Renal cortex interstitium (tissue), 11 donors: ENCODE measurements around the gene BMPR2. TPM values are rescaled to one million over a fixed set of nuclear protein-coding genes. Genes with fewer than 3 reads are reported as not detected.
"Not testable (repeated sequence)": the region's sequence is repeated elsewhere in the genome, so short reads cannot be mapped to it uniquely, and the experiment has no call there.

Experiments used
- DNase-seq, 11 donors: peaks; one replicate each; pipeline ENCODE4 v3.0.0-alpha.2; 2013; ENCODE audit warnings: low read depth in 9 of 11, low spot score in 4 of 11; ENCODE audit errors: extremely low read depth in 1 of 11
- polyA plus RNA-seq, 3 donors: library from polyadenylated mRNA; unstranded; fragments of 120-200 nt; gene quantifications; one replicate each; pipeline ENCODE4 v1.2.1, GENCODE V29; 2013; ENCODE audit not compliant: insufficient read length in 3 of 3

Gene BMPR2
- polyA plus RNA-seq, 3 donors: 49.9 to 69.4 (median 64.5) TPM

DNA sequence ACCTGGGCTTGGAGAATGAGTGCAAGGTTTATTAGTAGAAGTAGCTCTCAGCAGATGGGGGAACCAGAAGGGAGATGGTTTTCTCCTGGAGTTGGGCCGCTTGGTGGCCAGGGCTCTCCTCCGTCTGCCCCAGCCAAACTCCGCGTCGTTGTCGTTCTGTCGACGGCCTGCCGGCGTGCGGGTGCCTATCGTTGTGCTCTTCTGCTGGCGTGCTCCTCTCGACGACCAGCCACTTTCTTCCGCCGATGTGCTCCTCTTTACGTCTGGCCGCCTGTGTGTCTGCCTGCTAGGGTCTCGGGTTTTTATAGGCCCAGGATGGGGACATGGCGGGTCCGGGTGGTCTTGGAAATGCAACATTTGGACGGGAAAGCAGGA is 119.1 kb downstream of the BMPR2 start:
- DNase-seq: no peak

DNA sequence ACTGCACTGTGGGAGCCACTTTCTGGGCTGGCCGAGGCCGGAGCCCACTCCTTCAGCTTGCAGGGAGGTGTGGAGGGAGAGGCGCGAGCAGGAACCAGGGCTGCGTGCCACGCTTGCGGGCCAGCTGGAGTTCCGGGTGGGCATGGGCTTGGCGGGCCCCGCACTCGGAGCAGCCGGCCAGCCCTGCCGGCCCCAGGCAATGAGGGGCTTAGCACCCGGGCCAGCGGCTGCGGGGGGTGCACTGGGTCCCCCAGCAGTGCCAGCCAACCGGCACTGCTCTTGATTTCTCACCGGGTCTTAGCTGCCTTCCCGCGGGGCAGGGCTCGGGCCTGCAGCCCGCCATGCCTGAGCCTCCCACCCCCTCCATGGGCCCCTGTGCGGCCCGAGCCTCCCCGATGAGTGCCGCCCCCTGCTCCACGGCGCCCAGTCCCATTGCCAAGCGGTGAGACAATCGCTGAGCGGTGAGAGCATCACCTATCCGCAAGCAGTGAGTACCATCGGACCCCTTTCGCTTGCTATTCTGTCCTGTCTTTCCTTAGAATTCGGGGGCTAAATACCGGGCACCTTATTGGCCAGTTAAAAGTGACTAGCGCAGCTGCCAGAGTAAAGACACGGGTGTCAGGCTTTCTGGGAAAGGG is 120.8 kb downstream of the BMPR2 start:
- DNase-seq: not testable (repeated sequence)

DNA sequence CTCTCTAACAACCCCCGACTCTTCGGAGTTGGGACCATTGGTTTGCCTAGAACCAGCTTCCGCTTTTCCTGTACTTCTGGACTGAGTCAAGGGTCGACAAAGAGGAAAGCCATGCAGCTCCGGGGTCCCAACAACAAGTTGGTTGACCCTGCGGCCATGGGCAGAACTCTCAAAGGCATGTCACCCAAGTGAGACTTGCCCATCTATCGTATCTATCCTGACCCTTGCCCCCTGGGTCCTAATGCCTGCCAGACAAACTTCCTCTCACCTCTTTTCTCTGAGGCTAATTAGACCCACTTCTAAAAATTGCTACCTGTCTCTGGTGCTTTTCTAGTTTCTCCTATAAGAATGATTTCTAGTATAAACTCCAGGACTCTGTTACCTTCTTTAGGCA is 121.3 kb downstream of the BMPR2 start:
- not testable (repeated sequence) for DNase-seq

DNA sequence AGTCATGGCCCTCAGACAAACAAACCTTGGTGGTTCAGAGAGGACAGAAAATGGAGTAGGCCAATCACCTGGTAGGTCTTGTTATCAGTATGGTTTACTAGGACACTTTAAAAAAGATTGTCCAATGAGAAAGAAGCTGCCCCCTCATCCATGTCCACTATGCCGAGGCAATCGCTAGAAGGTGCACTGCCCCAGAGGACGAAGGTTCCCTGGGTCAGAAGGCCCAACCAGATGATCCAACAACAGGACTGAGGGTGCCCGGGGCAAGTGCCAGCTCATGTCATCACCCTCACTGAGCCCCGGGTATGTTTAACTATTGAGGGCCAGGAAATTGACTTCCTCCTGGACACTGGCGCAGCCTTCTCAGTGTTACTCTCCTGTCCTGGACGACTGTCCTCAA is 123.7 kb downstream of the BMPR2 start:
- DNase-seq: not testable (repeated sequence)

DNA sequence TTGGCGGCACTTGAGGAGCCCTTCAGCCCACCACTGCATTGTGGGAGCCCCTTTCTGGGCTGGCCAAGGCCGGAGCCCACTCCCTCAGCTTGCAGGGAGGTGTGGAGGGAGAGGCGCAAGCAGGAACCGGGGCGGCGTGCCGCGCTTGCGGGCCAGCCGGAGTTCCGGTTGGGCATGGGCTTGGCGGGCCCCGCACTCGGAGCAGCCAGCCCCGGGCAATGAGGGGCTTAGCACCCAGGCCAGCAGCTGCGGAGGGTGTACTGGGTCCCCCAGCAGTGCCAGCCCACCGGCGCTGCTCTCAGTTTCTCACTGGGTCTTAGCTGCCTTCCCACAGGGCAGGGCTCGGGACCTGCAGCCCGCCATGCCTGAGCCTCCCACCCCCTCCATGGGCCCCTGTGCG is 127.1 kb downstream of the BMPR2 start:
- DNase-seq: not testable (repeated sequence)

DNA sequence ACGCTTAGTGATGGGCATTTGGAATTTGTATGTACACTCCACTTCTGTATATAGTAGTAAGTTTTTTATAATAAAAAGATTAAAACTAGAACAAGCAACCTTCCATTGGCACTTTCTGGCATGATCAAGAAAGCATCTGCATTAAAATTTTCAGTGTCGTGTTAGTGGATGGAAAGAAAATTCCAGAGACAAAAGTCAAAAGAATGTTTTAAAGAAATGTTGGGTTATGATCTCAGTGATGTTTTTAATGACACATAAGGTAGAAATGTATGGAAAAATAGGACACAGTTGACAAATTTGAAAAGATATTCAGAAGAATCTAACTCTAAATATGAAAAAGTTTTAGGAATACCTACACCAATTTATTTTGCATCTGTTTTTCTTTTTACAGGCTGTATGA is 132.6 kb downstream of the BMPR2 start:
- DNase-seq: no peak

DNA sequence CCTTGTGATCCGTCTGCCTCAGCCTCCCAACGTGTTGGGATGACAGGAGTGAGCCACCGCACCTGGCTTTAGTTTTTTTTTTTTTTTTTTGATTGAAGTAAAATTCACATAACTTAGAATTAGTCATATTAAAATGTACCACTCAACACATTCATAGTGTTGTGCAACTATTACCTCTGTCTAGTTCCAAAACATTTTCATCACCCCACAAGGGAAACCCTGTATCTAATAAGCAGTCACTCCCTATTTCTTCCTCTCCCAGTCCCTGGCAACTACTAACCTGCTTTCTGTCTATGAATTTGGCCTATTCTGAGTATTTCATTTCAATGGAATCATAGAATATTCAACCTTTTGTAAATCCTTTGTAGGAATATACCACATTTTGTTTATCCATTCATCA is 134.8 kb downstream of the BMPR2 start:
- DNase-seq: no peak

DNA sequence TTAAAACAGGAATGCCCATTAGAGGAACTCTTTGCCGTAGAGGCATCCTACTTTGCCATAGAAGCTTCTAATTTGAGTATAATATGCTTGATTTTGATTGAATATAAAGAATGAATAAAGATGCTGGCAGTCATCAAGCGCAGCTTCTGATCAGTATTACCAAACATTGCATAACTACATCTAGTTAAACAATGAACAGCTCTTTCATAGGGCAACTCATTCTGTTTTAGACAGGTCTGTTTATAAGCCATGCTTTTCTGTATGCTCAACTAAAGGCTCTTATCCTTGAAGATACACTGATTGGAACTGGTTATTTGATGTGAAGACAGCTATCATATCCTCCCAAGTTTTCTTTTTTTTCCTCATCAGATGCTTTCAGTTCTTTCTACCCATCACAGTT is 136.0 kb downstream of the BMPR2 start:
- no peak for DNase-seq

DNA sequence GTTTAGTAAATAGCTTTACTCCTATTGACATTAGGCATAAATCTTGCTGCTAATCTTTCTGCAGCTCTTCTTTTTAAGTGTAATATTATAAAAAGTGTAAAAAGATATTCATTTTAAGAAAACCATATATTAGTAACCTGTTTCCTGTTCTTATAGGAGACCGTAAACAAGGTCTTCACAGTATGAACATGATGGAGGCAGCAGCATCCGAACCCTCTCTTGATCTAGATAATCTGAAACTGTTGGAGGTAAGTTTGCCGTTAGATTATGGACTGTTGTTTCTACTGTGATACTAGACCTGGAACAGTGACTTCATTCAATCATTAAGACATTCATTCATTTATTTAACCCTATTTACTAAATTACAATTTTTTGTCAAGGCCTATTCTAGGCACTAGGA is 138.6 kb downstream of the BMPR2 start:
- DNase-seq: no peak

DNA sequence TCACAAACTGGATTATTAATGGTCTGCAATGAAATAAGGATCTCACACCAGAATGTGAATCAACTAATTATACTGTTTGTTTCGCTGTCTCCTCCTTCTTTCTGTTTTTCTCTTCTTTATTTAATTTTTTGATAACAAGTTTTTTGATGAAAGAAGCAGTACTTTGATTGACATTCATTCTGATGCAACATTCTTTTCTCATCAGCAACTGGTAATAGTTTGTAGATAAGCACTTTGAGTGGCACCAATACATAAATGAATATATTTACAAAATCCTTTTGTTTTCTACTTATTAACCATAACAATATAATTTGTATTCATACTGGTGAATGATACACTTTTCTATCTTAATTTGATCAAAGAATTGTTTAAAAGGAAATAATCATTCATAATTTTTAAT is 143.3 kb downstream of the BMPR2 start:
- no peak for DNase-seq

DNA sequence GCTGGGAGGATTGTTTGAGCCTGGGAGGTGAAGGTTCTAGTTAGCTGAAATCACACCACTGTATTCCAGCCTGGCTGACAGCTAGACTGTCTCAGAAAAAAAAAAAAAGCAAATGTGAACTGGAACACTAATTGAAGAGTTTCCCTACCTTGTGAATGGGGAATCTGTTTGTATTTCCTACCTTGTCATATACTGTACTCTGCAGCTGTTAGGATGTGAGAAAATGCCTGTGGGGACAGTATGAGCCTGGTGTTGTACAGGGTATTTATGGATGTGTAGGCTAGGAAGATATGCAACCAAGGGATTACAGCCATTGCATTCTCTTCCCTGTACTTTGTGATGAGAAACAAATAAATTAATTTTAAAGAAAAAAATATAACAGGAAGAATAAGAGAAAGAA is 145.3 kb downstream of the BMPR2 start:
- no peak for DNase-seq

DNA sequence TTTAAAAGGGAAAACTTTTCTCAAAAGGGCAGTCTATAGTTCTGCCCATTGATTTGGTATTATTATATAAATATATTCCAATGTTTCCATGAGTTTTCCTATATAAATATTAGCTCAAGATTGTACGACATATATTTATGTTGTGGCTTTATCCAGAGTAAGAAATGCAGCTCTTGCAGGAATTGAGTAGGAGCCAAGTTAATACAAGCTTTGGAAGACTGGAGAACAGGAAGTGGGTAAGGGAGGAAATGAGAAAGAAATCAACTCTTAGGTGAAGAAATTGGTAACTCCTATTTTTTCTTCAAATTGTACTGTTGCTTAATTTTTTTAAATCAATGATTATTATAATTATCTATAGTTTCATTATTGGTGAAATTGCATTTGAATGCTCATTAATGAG is 153.3 kb downstream of the BMPR2 start:
- no peak for DNase-seq

DNA sequence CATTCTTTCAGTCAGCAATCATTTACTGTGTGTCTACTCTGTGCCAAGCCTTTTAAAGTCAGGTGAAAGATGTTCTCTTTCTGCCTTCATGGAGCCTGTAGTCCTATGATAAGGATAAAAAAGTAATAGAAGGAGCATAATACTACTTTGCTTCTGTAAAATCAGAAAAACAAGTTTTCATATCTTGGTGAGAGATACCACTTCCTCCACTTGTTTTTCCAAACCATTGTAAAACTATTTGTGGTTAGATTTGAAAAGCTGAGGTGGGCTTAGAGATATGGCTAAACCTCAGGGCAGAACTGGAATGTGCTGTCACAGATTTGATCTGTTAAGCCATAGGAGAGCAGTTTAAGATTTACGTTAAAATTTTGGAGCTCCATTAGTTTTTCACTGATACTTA is 153.9 kb downstream of the BMPR2 start:
- DNase-seq: no peak

DNA sequence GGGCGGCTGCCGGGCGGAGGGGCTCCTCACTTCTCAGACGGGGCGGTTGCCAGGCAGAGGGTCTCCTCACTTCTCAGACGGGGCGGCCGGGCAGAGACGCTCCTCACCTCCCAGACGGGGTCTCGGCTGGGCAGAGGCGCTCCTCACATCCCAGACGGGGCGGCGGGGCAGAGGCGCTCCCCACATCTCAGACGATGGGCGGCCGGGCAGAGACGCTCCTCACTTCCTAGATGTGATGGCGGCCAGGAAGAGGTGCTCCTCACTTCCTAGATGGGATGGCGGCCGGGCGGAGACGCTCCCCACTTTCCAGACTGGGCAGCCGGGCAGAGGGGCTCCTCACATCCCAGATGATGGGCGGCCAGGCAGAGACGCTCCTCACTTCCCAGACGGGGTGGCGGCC is 159.2 kb downstream of the BMPR2 start:
- not testable (repeated sequence) for DNase-seq

DNA sequence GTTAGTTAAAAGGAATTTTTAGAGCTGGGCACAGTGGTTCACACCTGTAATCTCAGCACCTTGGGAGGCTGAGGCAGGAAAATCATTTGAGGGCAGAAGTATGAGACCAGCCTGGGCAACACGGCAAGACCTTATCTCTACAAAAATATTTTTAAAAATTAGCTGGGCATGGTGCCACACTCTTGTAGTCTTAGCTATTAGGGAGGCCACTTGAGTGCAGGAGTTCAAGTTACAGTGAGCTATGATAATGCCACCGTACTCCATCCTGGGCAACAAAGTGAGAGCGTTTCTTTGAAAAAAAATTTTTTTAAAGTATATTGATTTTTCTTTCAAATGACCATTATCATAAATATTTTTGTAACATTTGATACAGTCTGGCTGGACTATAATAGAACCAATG is 165.0 kb downstream of the BMPR2 start:
- DNase-seq: no peak

DNA sequence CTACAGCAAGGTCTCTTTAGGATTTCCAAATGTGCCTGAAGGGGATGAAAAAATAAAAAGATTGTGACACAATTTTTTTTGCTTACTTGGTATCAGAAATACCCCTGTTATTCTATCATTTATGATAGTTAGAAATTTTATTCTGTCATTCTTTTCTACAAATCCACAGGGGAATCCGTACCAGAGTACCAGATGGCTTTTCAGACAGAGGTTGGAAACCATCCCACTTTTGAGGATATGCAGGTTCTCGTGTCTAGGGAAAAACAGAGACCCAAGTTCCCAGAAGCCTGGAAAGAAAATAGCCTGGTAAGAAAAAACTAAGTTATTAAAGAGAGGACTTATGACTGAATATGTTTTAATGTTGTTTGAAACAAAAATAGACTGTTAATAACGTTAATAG is 166.0 kb downstream of the BMPR2 start:
- DNase-seq: peak in 1 of 11 donors; percentile 5

DNA sequence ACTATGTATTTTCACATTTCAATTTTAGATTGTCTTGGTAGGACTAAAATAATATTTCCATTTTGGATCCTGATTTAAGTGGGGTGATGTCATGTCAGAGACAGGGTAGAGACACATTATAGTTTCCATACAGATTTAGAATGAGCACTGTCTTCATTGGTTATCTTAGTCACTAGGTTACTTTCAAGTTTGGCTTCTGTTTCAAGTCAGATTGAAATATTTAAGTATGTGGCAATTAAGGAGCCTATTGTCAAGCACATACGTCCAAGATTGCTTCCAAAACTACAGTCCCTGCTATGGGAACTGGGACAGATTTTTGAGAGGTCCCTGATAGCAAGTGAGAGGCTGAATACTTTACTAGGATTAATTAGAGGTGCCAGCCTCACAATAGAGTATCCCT is 169.4 kb downstream of the BMPR2 start:
- no peak for DNase-seq

DNA sequence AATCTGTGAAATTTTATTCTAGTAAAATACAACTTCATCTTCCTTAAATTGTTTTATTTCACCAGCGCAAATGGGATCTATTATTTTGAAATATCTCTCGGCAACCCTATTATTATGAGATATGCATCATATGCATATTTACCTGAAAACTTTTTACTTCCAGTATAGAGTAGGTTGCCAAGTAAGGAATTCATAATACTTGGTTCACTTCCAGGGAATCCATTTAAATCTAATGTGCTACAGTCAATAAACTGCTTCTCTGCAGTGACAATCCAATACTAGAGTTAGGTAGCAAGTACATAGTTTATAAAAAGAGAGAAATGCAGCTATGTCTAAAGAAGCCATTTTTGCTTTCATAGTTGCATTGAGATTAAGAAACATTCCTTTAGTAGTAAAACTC is 169.8 kb downstream of the BMPR2 start:
- no peak for DNase-seq

DNA sequence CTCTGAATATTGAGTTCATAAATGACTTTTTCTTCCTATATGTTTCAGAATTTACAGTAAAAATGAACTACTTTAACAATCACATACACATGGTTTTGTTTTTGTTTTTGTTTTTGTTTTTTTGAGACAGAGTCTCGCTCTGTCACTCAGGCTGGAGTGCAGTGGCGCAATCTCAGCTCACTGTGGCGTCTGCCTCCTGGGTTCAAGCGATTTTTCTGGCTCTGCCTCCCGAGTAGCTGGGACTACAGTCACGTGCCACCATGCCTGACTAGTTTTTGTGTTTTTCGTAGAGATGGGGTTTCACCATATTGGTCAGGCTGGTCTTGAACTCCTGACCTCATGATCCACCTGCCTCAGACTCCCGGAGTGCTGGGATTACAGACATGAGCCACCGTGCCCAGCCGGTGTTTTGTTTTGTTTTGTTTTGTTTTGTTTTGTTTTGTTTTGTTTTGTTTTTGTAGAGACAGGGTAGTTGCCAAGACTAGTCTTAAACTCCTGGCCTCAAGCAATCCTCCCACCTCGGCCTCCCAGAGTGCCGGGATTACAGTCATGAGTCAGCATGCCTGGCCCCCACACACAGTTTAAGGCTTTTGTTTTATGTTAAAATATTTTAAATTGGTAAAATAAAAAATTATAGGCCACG is 170.5 kb downstream of the BMPR2 start:
- DNase-seq: not testable (repeated sequence)

DNA sequence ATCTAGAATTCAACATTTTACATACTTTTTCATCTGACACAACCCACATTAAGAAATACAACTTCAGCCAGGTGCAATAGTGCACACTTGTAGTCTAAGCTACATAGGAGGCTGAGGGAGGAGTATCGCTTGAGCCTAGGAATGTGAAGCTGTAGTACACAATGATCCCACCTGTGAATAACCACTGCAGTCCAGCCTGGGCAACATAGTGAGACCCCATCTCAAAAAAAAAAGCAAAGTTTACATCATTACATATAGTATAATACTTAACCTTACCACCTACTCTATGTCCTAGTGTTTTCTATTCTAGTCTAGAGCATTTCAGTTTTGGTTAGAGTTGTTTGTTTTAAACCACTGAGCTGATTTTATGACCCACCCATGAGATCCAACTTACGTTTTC is 172.1 kb downstream of the BMPR2 start:
- DNase-seq: no peak

DNA sequence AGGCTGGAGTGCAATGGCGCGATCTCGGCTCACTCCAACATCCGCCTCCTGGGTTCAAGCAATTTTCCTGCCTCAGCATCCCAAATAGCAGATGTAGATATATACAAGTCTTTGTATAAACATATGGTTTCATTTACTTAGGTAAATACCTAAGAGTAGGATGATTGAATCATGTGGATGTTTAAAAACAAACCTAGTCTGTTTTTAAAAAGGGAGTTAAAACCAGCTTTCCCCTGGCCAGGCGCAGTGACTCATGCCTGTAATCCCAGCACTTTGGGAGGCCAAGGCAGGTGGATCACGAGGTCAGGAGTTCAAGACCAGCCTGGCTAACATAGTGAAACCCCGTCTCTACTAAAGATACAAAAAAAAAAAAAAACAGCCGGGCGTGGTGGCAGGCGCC is 174.9 kb downstream of the BMPR2 start:
- DNase-seq: not testable (repeated sequence)
